Activated CD4-positive, CD25-positive, alpha-beta regulatory T cell treated with anti-CD3 and anti-CD28 coated beads, Interleukin-2, amount 50 U/mL, for 24 hours (primary cell): ENCODE data around the gene PTPA.
A peak's percentile ranks its signal among the peaks of the same experiment; 100 is the strongest.
"Not testable (repeated sequence)": the region's sequence is repeated elsewhere in the genome, so short reads cannot be mapped to it uniquely, and the experiment has no call there.

Experiments
- ATAC-seq, 2 donors: fragments of 150-1000 bp; cut with Tn5 transposase; one replicate each; pipeline ENCODE4 v1.10.0; 2021; ENCODE audit warnings: mild to moderate bottlenecking in 1 of 2, moderate library complexity in 1 of 2

PTPA gene

GRCh38 chr9:129161534-129161837, 50.3 kb downstream of the PTPA start:
- ATAC-seq, result no peak

- ATAC-seq, result no peak
Measured at GRCh38 chr9:129162497-129163197, 51.4 kb downstream of the PTPA start.

GRCh38 chr9:129163198-129163670, 52.0 kb downstream of the PTPA start:
- not testable (repeated sequence) for ATAC-seq

- no peak for ATAC-seq
Measured at GRCh38 chr9:129163753-129164152, 52.5 kb downstream of the PTPA start.

GRCh38 chr9:129164246-129164930, 53.2 kb downstream of the PTPA start:
- ATAC-seq, result no peak

GRCh38 chr9:129165198-129165597, 54.0 kb downstream of the PTPA start:
- no peak for ATAC-seq

- ATAC-seq, result peak in 1 of 2 donors; percentile 13
Measured at GRCh38 chr9:129166623-129167557, 55.7 kb downstream of the PTPA start.

- no peak for ATAC-seq
Measured at GRCh38 chr9:129170229-129170628, 59.0 kb downstream of the PTPA start.

GRCh38 chr9:129171993-129172751, 61.0 kb downstream of the PTPA start:
- no peak for ATAC-seq

- no peak for ATAC-seq
Measured at GRCh38 chr9:129172816-129173215, 61.6 kb downstream of the PTPA start.

- no peak for ATAC-seq
Measured at GRCh38 chr9:129173296-129174101, 62.3 kb downstream of the PTPA start.

GRCh38 chr9:129174102-129174723, 63.0 kb downstream of the PTPA start:
- no peak for ATAC-seq

- no peak for ATAC-seq
Measured at GRCh38 chr9:129174724-129175514, 63.7 kb downstream of the PTPA start.

- no peak for ATAC-seq
Measured at GRCh38 chr9:129175515-129175824, 64.3 kb downstream of the PTPA start.

- no peak for ATAC-seq
Measured at GRCh38 chr9:129175825-129176633, 64.8 kb downstream of the PTPA start.

GRCh38 chr9:129176701-129177442, 65.7 kb downstream of the PTPA start:
- ATAC-seq, result no peak

GRCh38 chr9:129177443-129177790, 66.2 kb downstream of the PTPA start:
- peak; percentile 3 to 9 for ATAC-seq

- ATAC-seq, result peak; percentile 97
Measured at GRCh38 chr9:129177791-129178567, 66.8 kb downstream of the PTPA start, which contains the start of gene IER5L. Gene IER5L, minus strand, starts transcription at chr9:129178261. Its CDS starts 209 bp downstream, at chr9:129178052.
